GM18858 (cell line): ENCODE measurements around the gene KLHL8.

ENCODE experiments used
- ATAC-seq: cut with Tn5 transposase; IDR thresholded peaks from one replicate; pipeline ENCODE4 v1.9.1; 2021; ENCODE audit not compliant: unreplicated experiment

The KLHL8 gene

DNA sequence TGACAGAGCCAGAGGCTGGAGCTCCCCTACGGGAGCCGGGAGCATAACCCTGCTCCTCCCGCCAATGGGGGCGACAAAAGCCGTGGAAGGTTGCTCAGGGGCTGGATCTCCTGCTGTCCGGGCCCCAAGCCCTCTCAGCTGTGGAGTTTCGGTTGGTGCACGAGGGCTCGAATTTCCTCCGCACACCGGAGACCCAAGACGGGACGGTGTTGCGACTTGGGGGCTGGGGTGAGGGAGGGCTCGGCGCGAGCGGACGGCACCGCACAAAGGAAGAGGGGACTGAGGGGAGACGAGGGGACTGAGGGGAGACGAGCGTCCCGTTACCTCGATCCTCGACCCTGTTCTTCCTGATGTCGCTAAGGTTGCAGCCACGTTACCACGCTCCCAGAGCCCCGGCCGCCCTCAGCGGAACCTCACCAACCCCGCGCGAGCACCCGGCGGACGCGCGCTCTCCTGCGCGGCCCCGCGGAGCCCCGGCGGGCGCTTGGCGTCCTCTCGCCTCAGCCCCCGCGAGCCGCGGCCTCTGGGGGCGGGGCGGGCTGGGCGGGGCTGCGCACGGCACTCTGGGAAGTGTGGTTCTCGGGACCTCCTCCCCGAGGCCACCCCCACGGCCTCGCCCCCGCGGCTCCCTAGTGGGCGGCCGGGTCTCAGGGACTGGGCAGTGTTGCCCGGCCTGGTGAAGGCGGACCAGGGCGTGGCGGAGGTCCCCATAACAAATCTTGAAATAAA lies at the start of gene KLHL8:
TSS of gene KLHL8 (minus strand) at position 525 of the 729 bp plus-strand sequence. CDS start 25,079 bp downstream, outside the sequence.
- peak; percentile 83 for ATAC-seq

DNA sequence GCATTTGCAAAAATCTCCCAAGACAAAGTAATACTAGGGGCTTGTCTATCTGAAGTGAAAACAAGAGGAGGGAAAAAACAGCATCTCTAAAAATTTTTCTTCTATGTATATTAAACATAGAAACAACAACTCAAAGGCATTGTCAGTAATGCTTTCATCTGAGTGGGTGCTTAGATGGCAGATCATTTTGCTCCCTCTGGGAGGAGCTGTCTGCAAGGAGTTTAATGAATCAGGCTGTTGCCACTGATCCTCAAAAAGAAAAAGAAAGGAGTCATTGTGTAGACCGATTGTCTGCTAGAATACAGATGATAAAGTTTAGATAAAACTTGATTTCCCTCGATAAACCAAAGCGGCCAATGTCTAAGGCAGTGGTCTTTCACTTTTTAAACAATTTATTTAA lies 49.7 kb upstream of the KLHL8 start:
- ATAC-seq = no peak

GRCh38 chr4:87268411-87268810 lies 48.0 kb upstream of the KLHL8 start:
- ATAC-seq = no peak

DNA sequence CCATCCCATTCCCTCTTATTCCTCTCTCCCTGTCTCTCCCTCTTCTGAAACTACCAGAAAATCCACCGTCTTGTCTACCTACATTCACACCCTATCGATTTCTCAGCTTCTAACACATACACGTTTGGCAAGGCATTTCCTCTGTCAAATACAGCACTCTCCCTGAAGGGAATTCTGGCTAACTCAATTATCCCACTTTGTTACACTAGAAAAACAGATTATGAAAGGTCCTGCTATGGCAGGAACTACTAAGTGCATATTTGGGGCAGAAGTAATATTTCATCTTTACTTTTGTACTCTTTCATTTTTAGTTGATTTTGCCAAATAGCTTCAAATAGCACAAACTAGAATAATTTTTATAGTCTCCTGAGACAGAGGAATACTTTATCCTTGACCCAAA lies 46.6 kb upstream of the KLHL8 start:
- no peak for ATAC-seq

DNA sequence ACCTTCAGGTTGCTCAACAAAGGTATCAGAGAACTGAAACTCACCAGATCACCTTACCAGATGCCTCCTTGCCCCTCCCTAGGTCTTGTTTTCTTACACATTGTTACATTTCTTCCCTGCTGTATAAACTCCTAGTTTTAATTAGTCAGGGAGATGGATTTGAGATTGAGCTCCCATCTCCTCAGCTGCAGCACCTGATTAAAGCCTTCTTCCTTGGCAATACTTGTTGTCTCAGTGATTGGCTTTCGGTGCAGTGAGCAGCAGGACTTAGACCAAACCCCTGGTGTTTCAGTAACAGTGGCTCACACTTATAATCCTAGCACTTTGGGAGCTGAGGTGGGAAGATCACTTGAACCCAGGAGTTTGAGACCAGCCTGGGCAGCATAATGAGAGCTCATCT lies 42.5 kb upstream of the KLHL8 start:
- no peak for ATAC-seq

GRCh38 chr4:87260477-87260876 lies 40.1 kb upstream of the KLHL8 start:
- no peak for ATAC-seq

GRCh38 chr4:87258677-87259076 lies 38.3 kb upstream of the KLHL8 start:
- no peak for ATAC-seq

- no peak for ATAC-seq
Observed at GRCh38 chr4:87257523-87257922, 37.1 kb upstream of the KLHL8 start.

- ATAC-seq = no peak
Observed at GRCh38 chr4:87255755-87256154, 35.3 kb upstream of the KLHL8 start.

GRCh38 chr4:87251106-87251505 lies 30.7 kb upstream of the KLHL8 start:
- ATAC-seq = no peak

DNA sequence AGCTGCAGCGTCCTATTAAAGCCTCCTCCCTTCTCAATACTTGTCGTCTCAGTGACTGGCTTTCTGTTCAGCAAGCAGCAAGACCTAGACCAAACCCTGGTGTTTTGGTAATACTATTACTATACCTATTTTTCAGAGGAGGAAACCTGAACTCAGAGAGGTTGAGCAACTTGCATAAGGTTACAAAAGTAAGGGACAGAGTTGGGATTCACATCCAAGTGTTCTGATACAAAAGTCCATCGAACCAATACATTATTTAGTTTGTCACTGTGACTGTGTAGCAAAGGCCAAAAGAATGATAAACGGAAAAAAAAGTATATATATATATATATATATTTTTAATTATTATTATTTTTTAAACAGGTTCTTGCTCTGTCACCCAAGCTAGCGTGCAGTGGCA lies 29.9 kb upstream of the KLHL8 start:
- ATAC-seq = no peak

- ATAC-seq = no peak
Observed at GRCh38 chr4:87249332-87250019, 29.1 kb upstream of the KLHL8 start.

GRCh38 chr4:87243426-87244053 lies 23.1 kb upstream of the KLHL8 start:
- ATAC-seq = no peak

DNA sequence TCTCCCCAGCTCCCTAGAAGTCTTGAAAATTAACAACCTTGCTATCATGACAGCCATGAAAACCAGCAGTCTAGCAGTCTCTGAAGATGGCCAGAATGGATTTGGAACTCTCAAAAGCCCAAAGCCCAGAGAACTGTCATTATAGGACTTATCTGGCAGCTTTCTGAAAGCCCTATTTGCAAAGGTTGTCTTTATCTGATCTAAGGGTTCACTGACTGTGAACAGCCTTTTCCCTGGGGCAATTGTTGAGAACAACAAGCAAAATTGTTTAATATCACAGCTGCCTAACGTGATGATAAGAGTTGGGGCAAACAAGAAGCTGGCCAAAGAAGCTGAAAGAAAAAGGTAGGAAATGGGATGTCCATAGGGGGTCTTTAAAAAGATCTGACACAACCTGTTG lies 20.9 kb upstream of the KLHL8 start:
- no peak for ATAC-seq

DNA sequence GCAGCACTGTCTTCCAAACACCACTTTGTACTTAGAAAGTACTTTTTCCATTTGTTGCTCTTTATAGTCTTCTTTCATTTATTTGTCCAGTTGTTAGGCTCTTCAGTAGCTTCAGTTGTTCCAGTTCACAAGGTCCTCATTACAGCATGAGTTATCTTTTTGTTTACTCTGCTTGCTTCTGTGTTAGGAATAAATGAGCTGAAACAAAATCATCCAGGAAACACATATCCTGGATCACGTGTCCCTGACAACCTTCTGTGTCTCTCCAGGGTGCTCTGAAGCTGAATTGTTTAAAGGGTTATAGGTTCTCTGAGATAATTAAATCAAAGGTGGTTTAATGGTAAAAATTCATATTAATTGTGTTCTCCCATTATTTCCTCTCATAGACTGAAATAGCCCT lies 19.9 kb upstream of the KLHL8 start:
- no peak for ATAC-seq

GRCh38 chr4:87239821-87240220 lies 19.4 kb upstream of the KLHL8 start:
- no peak for ATAC-seq

GRCh38 chr4:87239194-87239593 lies 18.8 kb upstream of the KLHL8 start:
- ATAC-seq = no peak

DNA sequence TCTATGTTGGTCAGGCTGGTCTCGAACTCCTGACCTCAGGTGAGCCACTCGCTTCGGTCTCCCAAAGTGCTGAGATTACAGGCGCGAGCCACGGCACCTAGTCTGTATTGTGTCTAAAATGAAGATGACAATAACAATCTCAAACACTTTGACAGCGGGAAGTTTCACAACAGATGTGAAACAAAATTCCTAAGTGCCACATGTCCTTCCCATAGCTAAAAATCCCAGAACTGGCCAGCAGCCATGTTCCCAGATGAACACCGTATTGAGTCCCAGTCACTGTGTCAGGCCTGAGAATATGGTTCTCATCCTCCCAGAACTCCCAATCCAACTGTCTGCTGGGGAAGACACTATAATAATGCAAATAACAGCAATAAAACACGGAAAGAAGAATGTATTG lies 16.4 kb upstream of the KLHL8 start:
- ATAC-seq = no peak

DNA sequence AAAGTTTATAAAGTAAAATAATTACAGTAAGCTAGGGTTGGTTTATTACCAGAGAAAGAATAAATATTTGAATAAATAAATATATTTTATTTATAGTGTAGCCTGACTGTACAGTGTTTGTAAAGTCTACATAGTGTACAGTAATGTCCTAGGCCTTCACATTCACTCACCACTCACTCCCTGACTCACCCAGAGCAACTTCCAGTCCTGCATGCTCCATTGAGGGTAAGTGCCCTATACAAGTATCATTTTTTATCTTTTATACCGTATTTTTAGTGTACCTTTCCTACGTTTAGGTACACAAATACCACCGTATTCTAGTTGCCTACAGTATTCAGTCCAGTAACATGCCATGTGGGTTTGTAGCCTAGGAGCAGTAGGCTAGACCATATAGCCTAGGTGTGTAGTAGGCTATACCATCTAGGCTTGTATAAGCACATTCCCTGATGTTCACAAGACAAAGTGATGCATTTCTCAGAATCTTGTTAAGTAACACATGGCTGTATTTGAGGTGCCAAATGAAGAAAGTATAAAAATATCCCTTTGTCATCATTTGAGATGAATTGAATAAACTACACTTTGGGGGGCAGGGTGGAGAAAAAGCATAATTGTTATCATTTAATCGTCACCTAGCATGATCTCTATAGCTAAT lies 14.7 kb upstream of the KLHL8 start:
- no peak for ATAC-seq

- no peak for ATAC-seq
Observed at GRCh38 chr4:87232216-87232615, 11.8 kb upstream of the KLHL8 start.

GRCh38 chr4:87230806-87231205 lies 10.4 kb upstream of the KLHL8 start:
- no peak for ATAC-seq

DNA sequence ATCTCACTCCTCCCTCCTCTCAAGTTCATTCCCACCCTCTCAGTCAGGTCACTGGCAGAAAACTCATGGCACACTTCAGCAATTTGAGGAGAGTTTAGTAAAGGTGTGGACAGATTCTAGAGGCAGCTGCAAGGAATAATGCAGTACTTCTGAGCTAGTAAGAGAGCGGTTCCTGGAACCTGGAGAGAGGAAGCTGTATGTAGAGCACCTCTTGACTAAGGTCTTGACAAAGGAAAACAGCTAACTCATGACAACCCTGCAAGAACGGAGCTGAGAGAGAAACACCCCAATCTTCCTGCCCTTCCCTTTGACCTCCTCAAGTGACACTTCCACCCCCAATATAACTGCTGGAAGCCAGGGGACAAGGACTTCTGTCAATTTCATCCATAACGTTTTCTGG lies 9.6 kb upstream of the KLHL8 start:
- ATAC-seq = no peak
